Purkinje cell (primary cell): ENCODE data around the gene NPIPA8. TPM values are rescaled to one million over a fixed set of nuclear protein-coding genes. Genes with fewer than 3 reads are reported as not detected.

Experiments
- polyA plus RNA-seq: library from polyadenylated mRNA; unstranded; fragments of >200 nt; fragmentation: Nextera tagmentation; gene quantifications from 2 replicates; pipeline ENCODE4 v1.2.1, GENCODE V29; 2014

Gene NPIPA8
- 1.6 TPM in 1 of 2 replicates, not detected in the other for polyA plus RNA-seq

GRCh38 chr16:18336636-18337035, at the start of gene NPIPA8:
TSS of gene NPIPA8 (minus strand) at chr16:18336736. CDS start at chr16:18332662, 4,074 bp downstream.

Other genes starting within 250 kb of the NPIPA8 start
- gene NOMO2, start 225.4 kb upstream of the NPIPA8 start, polyA plus RNA-seq, result 500 and 595 TPM in 2 replicates